GM21447 (cell line): ENCODE measurements around the gene FAM222A.
A peak's percentile ranks its signal among the peaks of the same experiment; 100 is the strongest.

Experiments used
- ATAC-seq: cut with Tn5 transposase; IDR thresholded peaks from one replicate; pipeline ENCODE4 v1.9.1; 2021; ENCODE audit not compliant: unreplicated experiment

The FAM222A gene

GRCh38 chr12:109710747-109711595, 2.7 kb upstream of the FAM222A start:
- no peak for ATAC-seq

- ATAC-seq = no peak
Observed at GRCh38 chr12:109711596-109712461, 1.8 kb upstream of the FAM222A start.

GRCh38 chr12:109714141-109714912, 702 bp downstream of the FAM222A start:
- ATAC-seq = peak; percentile 18

- ATAC-seq = no peak
Observed at GRCh38 chr12:109714913-109715244, 1.3 kb downstream of the FAM222A start.

- ATAC-seq = no peak
Observed at GRCh38 chr12:109715310-109716091, 1.9 kb downstream of the FAM222A start.

- ATAC-seq = no peak
Observed at GRCh38 chr12:109716092-109716479, 2.5 kb downstream of the FAM222A start.

GRCh38 chr12:109716512-109717389, 3.1 kb downstream of the FAM222A start:
- ATAC-seq = no peak

GRCh38 chr12:109717390-109718357, 4.0 kb downstream of the FAM222A start:
- no peak for ATAC-seq

GRCh38 chr12:109718390-109718789, 4.8 kb downstream of the FAM222A start:
- no peak for ATAC-seq

GRCh38 chr12:109719123-109720022, 5.7 kb downstream of the FAM222A start:
- no peak for ATAC-seq

- ATAC-seq = no peak
Observed at GRCh38 chr12:109720152-109720856, 6.7 kb downstream of the FAM222A start.

- no peak for ATAC-seq
Observed at GRCh38 chr12:109720857-109721189, 7.2 kb downstream of the FAM222A start.

GRCh38 chr12:109721276-109721675, 7.7 kb downstream of the FAM222A start:
- no peak for ATAC-seq

GRCh38 chr12:109722022-109722720, 8.5 kb downstream of the FAM222A start:
- ATAC-seq = no peak

- ATAC-seq = no peak
Observed at GRCh38 chr12:109722721-109723094, 9.1 kb downstream of the FAM222A start.

- ATAC-seq = no peak
Observed at GRCh38 chr12:109723311-109723881, 9.8 kb downstream of the FAM222A start.
